MM.1S (cell line): ENCODE results near the gene CD38.
"Not testable (repeated sequence)": the region's sequence is repeated elsewhere in the genome, so short reads cannot be mapped to it uniquely, and the experiment has no call there.

Experiments
- DNase-seq: peaks from one replicate; pipeline ENCODE4 v3.0.0-alpha.2; 2015
- H2AFZ ChIP-seq: fragments of 300-600 bp; sonication (generic); 2 replicates; pipeline ENCODE4 v1.6.0; 2016; ENCODE audit warnings: antibody characterized with exemption, low read length
- H3F3A ChIP-seq: fragments of 300-600 bp; sonication (generic); 2 replicates; pipeline ENCODE4 v1.6.1; 2016; ENCODE audit warnings: mild to moderate bottlenecking, antibody characterized with exemption, low read length, moderate library complexity, mixed read lengths; ENCODE audit not compliant: insufficient read depth
- H3K27ac ChIP-seq: fragments of 300-600 bp; sonication (generic); 2 replicates; pipeline ENCODE4 v1.5.1; 2016; ENCODE audit warnings: mild to moderate bottlenecking, low read length
- H3K27me3 ChIP-seq: fragments of 300-600 bp; sonication (generic); replicated peaks from 2 replicates; pipeline ENCODE4 v1.6.0; 2016; ENCODE audit warnings: low read length; ENCODE audit not compliant: insufficient read depth
- H3K36me3 ChIP-seq: fragments of 300-600 bp; sonication (generic); replicated peaks from 2 replicates; pipeline ENCODE4 v1.6.1; 2016; ENCODE audit warnings: mild to moderate bottlenecking, low read length, mixed read lengths; ENCODE audit not compliant: insufficient read depth
- H3K4me1 ChIP-seq: fragments of 300-600 bp; sonication (generic); 2 replicates; pipeline ENCODE4 v1.6.1; 2016; ENCODE audit warnings: low read length, mixed read lengths
- H3K4me2 ChIP-seq: fragments of 300-600 bp; sonication (generic); 2 replicates; pipeline ENCODE4 v1.6.0; 2016; ENCODE audit warnings: low read depth, low read length
- H3K4me3 ChIP-seq: fragments of 300-600 bp; sonication (generic); 2 replicates; pipeline ENCODE4 v1.5.1; 2016; ENCODE audit warnings: low read length, mixed read lengths
- H3K79me2 ChIP-seq: fragments of 300-600 bp; sonication (generic); 2 replicates; pipeline ENCODE4 v1.6.1; 2016; ENCODE audit warnings: mixed run types, low read length, mixed read lengths
- H3K9ac ChIP-seq: fragments of 300-600 bp; sonication (generic); 2 replicates; pipeline ENCODE4 v1.6.1; 2016; ENCODE audit warnings: low read length, mixed read lengths
- H3K9me2 ChIP-seq: fragments of 300-600 bp; sonication (generic); replicated peaks from 2 replicates; pipeline ENCODE4 v1.6.1; 2016; ENCODE audit warnings: mild to moderate bottlenecking, low read length, mixed read lengths; ENCODE audit not compliant: insufficient read depth
- H3K9me3 ChIP-seq: fragments of 300-600 bp; sonication (generic); replicated peaks from 2 replicates; pipeline ENCODE4 v1.6.1; 2016; ENCODE audit warnings: mild to moderate bottlenecking, low read length, mixed read lengths; ENCODE audit not compliant: insufficient read depth
- H4K20me1 ChIP-seq: fragments of 300-600 bp; sonication (generic); 2 replicates; pipeline ENCODE4 v1.6.1; 2016; ENCODE audit warnings: mild to moderate bottlenecking, low read length, moderate library complexity, mixed read lengths; ENCODE audit not compliant: insufficient read depth
- CTCF ChIP-seq: fragments of 300-600 bp; sonication (generic); IDR thresholded peaks from 2 replicates; pipeline ENCODE4 v1.5.1; 2016; ENCODE audit warnings: antibody characterized with exemption, low read length, mixed read lengths
- EZH2 ChIP-seq: fragments of 300-600 bp; sonication (generic); optimal IDR thresholded peaks from 2 replicates; pipeline ENCODE3; 2017; ENCODE audit warnings: low read depth, mild to moderate bottlenecking, antibody characterized with exemption, low read length, mixed read lengths
- EZH2phosphoT487 ChIP-seq: fragments of 300-600 bp; sonication (generic); IDR thresholded peaks from 2 replicates; pipeline ENCODE4 v1.6.1; 2018; ENCODE audit warnings: antibody characterized with exemption, low read length

Gene CD38

DNA sequence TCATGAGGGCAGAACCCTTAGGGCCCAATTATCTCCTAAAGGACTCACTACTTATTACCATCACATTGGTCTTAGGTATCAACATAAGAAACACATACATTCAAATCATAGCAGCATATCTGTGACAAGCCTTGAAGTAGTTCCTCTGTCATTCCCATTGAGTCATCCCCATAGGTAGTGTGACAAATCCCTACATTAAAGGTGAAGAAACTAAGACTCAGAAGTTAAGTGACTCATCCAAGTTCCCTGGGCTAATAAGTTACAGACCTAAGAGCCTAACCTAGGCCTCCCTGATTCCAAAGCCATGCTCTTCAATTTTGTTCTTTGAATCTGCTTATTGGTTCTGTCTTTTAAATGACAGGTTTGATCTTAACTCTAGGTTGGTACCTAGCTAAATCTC lies 58.2 kb downstream of the CD38 start:
- no peak overlapping the region for H3K27ac ChIP-seq
- TF ChIP-seq EZH2 (no peak), EZH2phosphoT487 (no peak), CTCF (no peak)

DNA sequence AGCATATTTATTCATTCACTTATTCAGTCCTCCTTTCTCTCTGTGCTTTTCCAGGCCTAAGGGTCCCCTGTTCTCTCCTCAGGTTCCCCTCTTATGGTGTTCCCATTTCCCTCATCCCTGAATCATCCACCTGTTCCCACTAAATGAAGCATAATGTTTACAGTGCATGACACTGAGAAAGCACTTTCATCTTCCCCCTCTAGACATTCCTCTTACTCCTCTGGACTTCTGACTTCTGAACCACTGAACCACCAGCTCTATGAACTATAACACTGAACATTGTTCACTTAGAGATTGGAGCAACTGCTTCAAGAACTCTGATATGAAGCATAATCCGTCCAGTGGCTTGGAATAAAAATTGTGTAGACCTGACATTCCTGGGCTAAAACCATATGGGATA lies 59.5 kb downstream of the CD38 start:
- no peak for TF ChIP-seq EZH2
- no peak for TF ChIP-seq EZH2phosphoT487
- no peak for TF ChIP-seq CTCF
- no peaks in the 10 kb centered on the region for H3K79me2 ChIP-seq

More for the DNA sequence above, 58.2 kb downstream of the CD38 start:
- Histone ChIP-seq H3F3A (no peaks in the 10 kb centered on the region), H3K9ac (no peak overlapping the region), H3K9me3 (no peaks in the 10 kb centered on the region), H3K36me3 (no peaks in the 10 kb centered on the region), H3K4me1 (no peaks in the 10 kb centered on the region), H3K4me3 (no peak overlapping the region), H4K20me1 (no peaks in the 10 kb centered on the region), H3K9me2 (no peaks in the 10 kb centered on the region), H3K79me2 (no peaks in the 10 kb centered on the region), H3K27me3 (no peaks in the 10 kb centered on the region), H2AFZ (no peak overlapping the region), H3K4me2 (no peak overlapping the region)
- DNase-seq = no peak

DNA sequence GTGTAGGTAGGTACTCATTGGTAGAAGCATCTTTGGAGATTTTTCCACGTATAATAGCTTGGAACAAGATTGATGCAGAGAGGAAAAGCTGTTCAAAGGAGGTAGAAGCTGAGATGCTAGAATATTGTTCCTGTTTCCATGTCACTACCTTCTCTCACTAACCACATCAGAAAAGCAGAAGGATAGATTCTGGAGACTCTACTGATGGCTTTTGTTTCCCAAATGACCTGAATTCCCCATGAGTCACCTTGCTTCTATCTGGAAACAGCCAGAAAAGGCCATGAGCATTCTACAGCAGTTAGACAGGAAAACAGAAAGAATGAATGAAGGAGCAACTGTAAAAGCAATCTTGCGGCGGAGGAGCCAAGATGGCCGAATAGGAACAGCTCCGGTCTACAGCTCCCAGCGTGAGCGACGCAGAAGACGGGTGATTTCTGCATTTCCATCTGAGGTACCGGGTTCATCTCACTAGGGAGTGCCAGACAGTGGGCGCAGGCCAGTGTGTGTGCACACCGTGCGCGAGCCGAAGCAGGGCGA lies 63.1 kb downstream of the CD38 start:
- H3K4me2 ChIP-seq, H3K9me2 ChIP-seq, H3K79me2 ChIP-seq, H3K4me1 ChIP-seq, H3K36me3 ChIP-seq, H3F3A ChIP-seq, H3K9ac ChIP-seq, H4K20me1 ChIP-seq, H3K27me3 ChIP-seq, H3K27ac ChIP-seq, H3K4me3 ChIP-seq, DNase-seq, H3K9me3 ChIP-seq, H2AFZ ChIP-seq: not testable (repeated sequence)

More for the DNA sequence above, 59.5 kb downstream of the CD38 start:
- no peaks in the 10 kb centered on the region for H4K20me1 ChIP-seq
- H3K9me2 ChIP-seq = no peaks in the 10 kb centered on the region
- H2AFZ ChIP-seq = no peak overlapping the region
- no peaks in the 10 kb centered on the region for H3K36me3 ChIP-seq
- H3K9ac ChIP-seq = no peak overlapping the region
- H3K4me2 ChIP-seq = no peak overlapping the region
- no peaks in the 10 kb centered on the region for H3F3A ChIP-seq
- no peaks in the 10 kb centered on the region for H3K9me3 ChIP-seq
- no peak for DNase-seq
- no peaks in the 10 kb centered on the region for H3K4me1 ChIP-seq
- no peak overlapping the region for H3K4me3 ChIP-seq
- no peak overlapping the region for H3K27ac ChIP-seq
- H3K27me3 ChIP-seq = no peaks in the 10 kb centered on the region

DNA sequence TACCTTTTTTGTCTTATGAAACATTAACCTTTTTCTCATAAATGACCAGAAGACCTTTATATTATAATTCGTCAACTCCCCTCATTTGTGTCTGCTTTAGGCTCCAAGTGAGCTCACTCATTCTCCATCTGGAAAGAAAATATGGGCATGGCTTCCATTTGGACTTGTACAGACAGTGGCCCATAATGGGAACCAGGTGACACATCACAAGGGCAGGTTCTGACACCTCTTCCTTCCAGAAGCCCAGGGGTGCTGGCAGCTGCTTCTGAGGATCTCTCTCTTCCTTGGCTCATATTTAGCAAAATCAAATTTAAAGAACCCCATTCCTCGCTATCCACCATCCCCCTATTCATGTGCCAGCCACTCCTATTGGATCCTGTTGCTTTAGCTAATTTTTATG lies 69.6 kb downstream of the CD38 start:
- no peaks in the 10 kb centered on the region for H3K36me3 ChIP-seq
- DNase-seq = no peak

More for the DNA sequence above, 69.6 kb downstream of the CD38 start:
- no peaks in the 10 kb centered on the region for H3K27me3 ChIP-seq
- H3K9ac ChIP-seq = no peak overlapping the region
- no peaks in the 10 kb centered on the region for H3K79me2 ChIP-seq
- H3K27ac ChIP-seq = no peak overlapping the region
- TF ChIP-seq EZH2phosphoT487 (no peak), EZH2 (no peak), CTCF (no peak)
- no peaks in the 10 kb centered on the region for H3K9me3 ChIP-seq
- no peaks in the 10 kb centered on the region for H3F3A ChIP-seq
- H2AFZ ChIP-seq = no peak overlapping the region
- no peaks in the 10 kb centered on the region for H3K9me2 ChIP-seq
- no peaks in the 10 kb centered on the region for H3K4me1 ChIP-seq
- no peak overlapping the region for H3K4me3 ChIP-seq
- H4K20me1 ChIP-seq = no peaks in the 10 kb centered on the region
- no peak overlapping the region for H3K4me2 ChIP-seq
